ENCODE data around the gene ERCC2.
"Not testable (repeated sequence)": the region's sequence is repeated elsewhere in the genome, so short reads cannot be mapped to it uniquely, and the experiment has no call there.

The ERCC2 gene

GRCh38 chr19:45370410-45371204 is at the start of gene ERCC2:
TSS of gene ERCC2 (minus strand) at chr19:45370573. CDS start at chr19:45370540, 33 bp downstream.
- peak; percentile 98 to 100 for DNase-seq (ENCODE audit: low read depth in 2 of 2, low spot score in 1 of 2)

DNA sequence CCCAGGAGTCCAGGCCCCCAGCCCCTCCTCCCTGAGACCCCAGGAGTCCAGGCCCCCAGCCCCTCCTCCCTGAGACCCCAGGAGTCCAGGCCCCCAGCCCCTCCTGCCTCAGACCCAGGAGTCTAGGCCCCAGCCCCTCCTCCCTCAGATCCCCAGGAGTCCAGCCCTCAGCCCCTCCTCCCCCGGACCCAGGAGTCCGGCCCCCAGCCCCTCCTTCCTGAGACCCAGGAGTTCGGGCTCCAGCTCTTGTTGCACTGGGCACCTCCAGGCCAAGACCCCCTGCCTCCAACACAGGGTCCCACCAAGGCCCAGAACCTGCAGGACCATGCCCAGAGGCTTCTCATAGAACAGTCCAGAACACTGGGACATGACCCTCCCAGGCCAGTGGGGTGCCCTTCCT is 49.5 kb upstream of the ERCC2 start:
- no peak for DNase-seq (ENCODE audit: low read depth in 2 of 2, low spot score in 1 of 2)

DNA sequence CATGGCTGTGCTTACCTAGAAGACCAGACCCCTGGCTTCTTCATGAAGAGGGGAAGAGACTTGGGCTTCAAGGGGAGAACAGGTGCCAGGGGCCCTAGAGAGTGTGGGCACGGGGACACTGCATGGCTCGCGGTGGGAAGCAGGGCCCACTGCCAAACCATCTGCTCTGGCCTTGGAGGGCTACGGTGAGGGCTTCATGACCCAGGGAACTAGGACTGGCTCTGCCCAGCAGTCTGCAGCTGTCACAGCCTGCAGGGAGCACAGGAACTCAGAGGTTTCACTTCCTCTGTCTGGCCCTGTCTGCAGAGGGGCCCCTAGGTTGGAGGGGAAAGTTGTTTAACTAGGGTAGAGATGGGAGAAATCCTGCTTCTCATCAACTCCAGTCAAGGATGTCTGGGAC is 49.0 kb upstream of the ERCC2 start:
- no peak for DNase-seq (ENCODE audit: low read depth in 2 of 2, low spot score in 1 of 2)

GRCh38 chr19:45418802-45419201 is 48.4 kb upstream of the ERCC2 start:
- no peak for DNase-seq (ENCODE audit: low read depth in 2 of 2, low spot score in 1 of 2)

DNA sequence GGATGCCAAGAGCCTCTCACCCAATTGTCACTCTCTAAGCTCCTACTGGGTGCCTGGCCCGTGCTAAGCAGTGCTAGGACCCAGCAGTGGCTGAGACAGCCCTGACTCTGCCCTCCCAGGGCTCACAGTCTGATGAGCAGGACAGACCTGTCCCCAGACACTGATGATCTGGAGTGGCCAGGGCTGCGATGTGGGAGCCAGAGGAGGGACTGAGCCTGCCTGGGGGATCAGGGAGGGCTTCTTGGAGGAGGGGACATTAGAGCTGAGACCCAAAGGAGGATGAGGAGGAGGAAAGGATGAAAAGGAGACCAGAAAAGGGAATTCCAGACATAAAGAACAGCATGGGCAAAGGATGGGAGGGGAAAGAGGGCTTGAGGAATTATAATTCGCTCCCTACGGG is 46.8 kb upstream of the ERCC2 start:
- no peak for DNase-seq (ENCODE audit: low read depth in 2 of 2, low spot score in 1 of 2)

GRCh38 chr19:45414468-45414867 is 44.1 kb upstream of the ERCC2 start:
- no peak for DNase-seq (ENCODE audit: low read depth in 2 of 2, low spot score in 1 of 2)

GRCh38 chr19:45413497-45413896 is 43.1 kb upstream of the ERCC2 start:
- no peak for DNase-seq (ENCODE audit: low read depth in 2 of 2, low spot score in 1 of 2)

- DNase-seq (ENCODE audit: low read depth in 2 of 2, low spot score in 1 of 2), result not testable (repeated sequence)
Observed at GRCh38 chr19:45410330-45410729, 40.0 kb upstream of the ERCC2 start.

DNA sequence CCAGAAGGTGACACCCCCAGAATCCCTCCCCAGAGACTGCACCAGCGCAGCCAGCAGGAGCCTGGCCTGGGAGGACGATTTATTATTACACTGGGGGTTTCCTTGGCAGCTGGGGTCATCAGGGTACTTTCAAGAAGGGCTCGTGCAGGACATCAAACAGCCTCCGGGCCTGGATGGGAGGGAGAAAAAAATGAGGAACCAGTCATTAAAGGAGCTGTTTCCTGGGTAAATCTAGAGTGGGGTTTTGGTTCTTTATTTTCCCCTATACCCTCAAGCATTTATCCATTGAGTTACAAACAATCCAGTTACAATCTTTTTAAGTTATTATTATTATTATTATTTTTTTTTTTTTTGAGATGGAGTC is 39.2 kb upstream of the ERCC2 start:
- DNase-seq (ENCODE audit: low read depth in 2 of 2, low spot score in 1 of 2), result no peak

GRCh38 chr19:45408830-45409556 is 38.6 kb upstream of the ERCC2 start:
- DNase-seq (ENCODE audit: low read depth in 2 of 2, low spot score in 1 of 2), result no peak

- no peak for DNase-seq (ENCODE audit: low read depth in 2 of 2, low spot score in 1 of 2)
Observed at GRCh38 chr19:45408121-45408520, 37.7 kb upstream of the ERCC2 start.

GRCh38 chr19:45407585-45407984 is 37.2 kb upstream of the ERCC2 start:
- DNase-seq (ENCODE audit: low read depth in 2 of 2, low spot score in 1 of 2), result not testable (repeated sequence)

GRCh38 chr19:45407091-45407375 is 36.7 kb upstream of the ERCC2 start:
- no peak for DNase-seq (ENCODE audit: low read depth in 2 of 2, low spot score in 1 of 2)

DNA sequence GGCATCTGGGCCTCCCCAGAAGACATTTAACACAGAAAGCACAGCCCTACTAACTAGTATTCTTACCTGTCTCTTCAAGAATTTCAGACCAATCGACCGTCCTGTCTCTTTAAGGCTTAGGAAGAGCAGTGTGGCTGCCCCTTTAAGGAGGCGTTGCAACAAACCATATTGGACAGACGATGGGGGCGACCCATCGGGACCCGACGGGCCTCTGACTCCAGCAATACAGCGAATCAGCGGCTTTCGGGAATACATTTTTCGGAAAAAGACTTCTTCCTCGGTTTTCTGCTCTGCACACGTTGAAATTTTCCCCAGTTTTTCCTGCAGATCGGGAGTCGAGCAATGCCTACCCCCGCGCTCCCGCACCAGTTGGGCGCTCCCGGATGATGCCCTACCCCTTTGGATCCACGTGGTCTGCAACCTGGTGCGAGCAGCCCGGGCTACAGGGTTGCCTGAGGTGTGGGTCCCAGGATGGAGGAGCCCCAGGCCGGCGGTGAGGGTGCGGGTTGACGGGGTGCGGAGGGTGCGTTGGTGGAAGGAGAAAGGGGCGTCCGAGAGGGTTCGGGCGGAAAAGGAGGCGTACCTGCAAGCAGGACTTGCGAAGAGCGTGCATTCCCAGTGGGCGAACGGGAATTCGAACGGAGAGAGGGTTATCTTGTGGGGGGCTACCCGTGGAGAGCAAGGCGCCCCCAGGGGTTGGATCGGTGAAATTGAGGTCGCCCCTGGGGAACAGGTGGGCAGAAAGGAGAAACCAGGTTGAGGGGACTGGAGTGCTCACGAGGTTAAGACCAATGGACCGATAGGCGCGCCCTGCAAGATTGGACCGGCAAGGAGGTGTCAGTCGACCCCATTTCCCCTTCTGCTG is 36.1 kb upstream of the ERCC2 start, which contains the start of gene POLR1G:
Gene POLR1G (plus strand): TSS at position 419 of the 865 bp plus-strand sequence. CDS start 53 bp downstream, at position 472.
- DNase-seq (ENCODE audit: low read depth in 2 of 2, low spot score in 1 of 2), result peak; percentile 58 to 65

DNA sequence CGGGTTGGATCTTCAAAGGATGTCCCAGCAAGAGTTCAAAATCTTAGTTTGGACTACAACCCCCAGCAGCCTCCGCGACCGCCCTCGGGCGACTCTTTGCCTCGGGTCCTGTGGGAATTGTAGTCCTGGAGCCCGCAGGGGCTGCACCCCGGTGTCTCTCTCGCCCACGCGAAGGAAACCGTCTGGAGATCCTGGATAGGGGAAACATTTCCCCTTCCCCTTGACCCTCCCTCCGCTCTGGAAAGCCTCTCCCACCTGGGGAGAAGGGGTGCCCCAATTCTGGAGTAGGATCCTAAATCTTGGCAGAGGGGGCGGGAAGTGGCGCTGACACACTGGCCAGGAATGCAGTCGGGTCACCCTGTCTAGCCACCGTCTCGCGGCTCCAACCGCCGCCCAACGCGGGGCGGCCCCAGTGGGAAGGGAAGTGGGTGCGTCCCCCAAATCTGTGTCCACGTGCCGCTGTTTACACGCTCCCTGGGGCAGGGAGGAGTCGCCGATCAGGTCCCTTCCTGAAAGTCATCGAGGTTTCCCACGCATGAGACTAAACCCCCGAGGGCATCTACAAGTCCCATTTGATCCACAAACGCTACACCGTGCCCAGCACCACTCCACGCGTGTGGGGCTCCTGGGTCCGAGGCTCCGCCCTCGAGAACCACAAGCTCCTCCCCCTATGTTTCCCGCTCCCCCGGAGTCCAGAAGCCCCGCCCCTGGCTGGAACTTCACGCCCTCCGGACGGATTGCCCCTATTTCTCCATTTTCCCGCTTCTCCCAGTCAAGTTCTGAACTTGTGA is 35.3 kb upstream of the ERCC2 start:
- peak; percentile 53 to 69 for DNase-seq (ENCODE audit: low read depth in 2 of 2, low spot score in 1 of 2)

GRCh38 chr19:45404557-45405434 is 34.4 kb upstream of the ERCC2 start, which contains the start of gene PPP1R13L:
TSS of gene PPP1R13L (minus strand) at chr19:45405069. CDS start at chr19:45398318, 6,751 bp downstream.
- no peak for DNase-seq (ENCODE audit: low read depth in 2 of 2, low spot score in 1 of 2)

- no peak for DNase-seq (ENCODE audit: low read depth in 2 of 2, low spot score in 1 of 2)
Observed at GRCh38 chr19:45403781-45404556, 33.6 kb upstream of the ERCC2 start.

- no peak for DNase-seq (ENCODE audit: low read depth in 2 of 2, low spot score in 1 of 2)
Observed at GRCh38 chr19:45403272-45403671, 32.9 kb upstream of the ERCC2 start.

Measured in stimulated activated CD8-positive, alpha-beta memory T cell treated with anti-CD3 and anti-CD28 coated beads, Interleukin-4, amount 100 ng/mL, for 1 hour (primary cell).